Erythroblast (primary cell): Measurements from ENCODE around the gene VRK2.

ENCODE experiments used
- GATA1 ChIP-seq: IDR thresholded peaks from 2 replicates; pipeline ENCODE4 v1.6.1; 2011; ENCODE audit warnings: low read depth, mild to moderate bottlenecking, control low read depth, low read length, moderate library complexity
- POLR2A ChIP-seq: IDR thresholded peaks from 2 replicates; pipeline ENCODE4 v1.6.1; 2011; ENCODE audit warnings: mild to moderate bottlenecking, low read length

DNA sequence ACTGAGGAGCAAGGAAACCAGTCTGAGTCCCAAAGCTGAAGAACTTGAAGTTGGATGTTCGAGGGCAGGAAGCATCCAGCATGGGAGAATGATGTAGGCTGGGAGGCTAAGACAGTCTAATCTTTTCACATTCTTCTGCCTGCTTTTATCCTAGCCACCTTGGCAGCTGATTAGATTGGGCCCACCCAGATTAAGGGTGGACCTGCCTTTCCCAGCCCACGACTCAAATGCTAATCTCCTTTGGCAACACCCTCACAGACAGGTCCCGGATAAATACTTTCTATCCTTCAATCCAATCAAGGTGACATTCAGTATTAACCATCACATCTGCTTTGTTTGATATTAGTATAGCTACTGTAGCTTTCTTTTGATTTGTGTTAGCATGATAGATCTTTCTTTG lies 27.1 kb downstream of the VRK2 start:
- TF ChIP-seq POLR2A = no peak
- TF ChIP-seq GATA1 = no peak
